H1 (cell line): ENCODE results near the gene C2CD2L. TPM values are rescaled to one million over a fixed set of nuclear protein-coding genes. Genes with fewer than 3 reads are reported as not detected.
A peak's percentile ranks its signal among the peaks of the same experiment; 100 is the strongest.

Source experiments
- CTCF ChIA-PET: fragments of 300-600 bp; sonication (Branson Sonifier 250); formaldehyde crosslinking; loops from one replicate; lab custom pipeline; 2021; ENCODE audit not compliant: partially characterized antibody; lab: Charles Lee
- POLR2A ChIA-PET: fragments of 300-600 bp; sonication (Branson Sonifier 250); formaldehyde crosslinking; loops from one replicate; lab custom pipeline; 2021; ENCODE audit warnings: inconsistent platforms; ENCODE audit not compliant: partially characterized antibody; lab: Charles Lee
- DNase-seq, 2 experiments: peaks; one replicate each; pipeline versions ENCODE4 v3.0.0 to v3.0.0-alpha.2; 2010 to 2022; ENCODE audit warnings: low spot score in 2 of 2, low read depth in 1 of 2, mixed read lengths in 1 of 2
- FAIRE-seq: peaks from 2 replicates; lab custom pipeline; 2011; peaks lifted over from hg19 to GRCh38; lab: Jason Lieb, UNC
- H2AFZ ChIP-seq: 2 replicates; pipeline ENCODE4 v1.8.1; 2012; ENCODE audit warnings: low read length, inconsistent platforms
- H2AK5ac ChIP-seq: 2 replicates; pipeline ENCODE4 v1.6.1; 2013; ENCODE audit warnings: low read depth, low read length
- H2BK120ac ChIP-seq: replicated peaks from 2 replicates; pipeline ENCODE3; 2013; ENCODE audit warnings: low read depth, low read length, inconsistent platforms
- H2BK12ac ChIP-seq: 2 replicates; pipeline ENCODE4 v1.6.1; 2013; ENCODE audit warnings: low read depth, low read length
- H2BK15ac ChIP-seq: 2 replicates; pipeline ENCODE4 v1.6.1; 2013; ENCODE audit warnings: low read length
- H2BK20ac ChIP-seq: 2 replicates; pipeline ENCODE4 v1.6.1; 2013; ENCODE audit warnings: low read length
- H2BK5ac ChIP-seq: 2 replicates; pipeline ENCODE4 v1.6.1; 2013; ENCODE audit warnings: low read depth, low read length
- H3K14ac ChIP-seq: 2 replicates; pipeline ENCODE4 v1.6.1; 2013; ENCODE audit warnings: inconsistent platforms; ENCODE audit not compliant: insufficient read length
- H3K18ac ChIP-seq: 2 replicates; pipeline ENCODE4 v1.6.1; 2013; ENCODE audit warnings: low read length; ENCODE audit errors: extremely low read depth
- H3K23ac ChIP-seq: 2 replicates; pipeline ENCODE4 v1.6.1; 2013; ENCODE audit warnings: inconsistent platforms; ENCODE audit not compliant: insufficient read length
- H3K23me2 ChIP-seq: 2 replicates; pipeline ENCODE4 v1.6.1; 2013; ENCODE audit warnings: low read depth, low read length
- H3K27ac ChIP-seq: 2 replicates; pipeline ENCODE4 v1.6.1; 2011; ENCODE audit warnings: low read depth, low read length, inconsistent platforms
- H3K27me3 ChIP-seq, 4 experiments: replicated peaks in 1 of 4; 1 replicate in 1 of 4; 2 replicates in 3 of 4; pipeline versions ENCODE4 v1.6.1 to v1.8.1; 2011 to 2013; ENCODE audit warnings: low read length in 3 of 4, mild to moderate bottlenecking in 3 of 4, inconsistent platforms in 2 of 4, mixed read lengths in 2 of 4, moderate library complexity in 1 of 4; ENCODE audit not compliant: control insufficient read depth in 3 of 4, insufficient read depth in 3 of 4; ENCODE audit errors: extremely low read depth in 1 of 4
- H3K36me3 ChIP-seq, 4 experiments: 2 replicates each; pipeline versions ENCODE4 v1.6.1 to v1.8.1; 2011 to 2013; ENCODE audit warnings: mild to moderate bottlenecking in 4 of 4, low read length in 3 of 4, moderate library complexity in 2 of 4, control low read depth in 1 of 4, inconsistent platforms in 1 of 4; ENCODE audit not compliant: insufficient read depth in 4 of 4, control insufficient read depth in 2 of 4
- H3K4ac ChIP-seq: replicated peaks from 2 replicates; pipeline ENCODE3; 2013; ENCODE audit warnings: low read length, low read depth, mixed read lengths, inconsistent platforms; ENCODE audit not compliant: insufficient read length
- H3K4me1 ChIP-seq, 4 experiments: replicated peaks in 1 of 4; 1 replicate in 1 of 4; 2 replicates in 3 of 4; pipeline versions ENCODE4 v1.6.1 to v1.8.1; 2011 to 2013; ENCODE audit warnings: low read length in 3 of 4, inconsistent platforms in 2 of 4, mixed read lengths in 1 of 4; ENCODE audit not compliant: insufficient read depth in 4 of 4, control insufficient read depth in 3 of 4
- H3K4me2 ChIP-seq, 2 experiments: 2 replicates each; pipeline versions ENCODE4 v1.6.1 to v1.8.1; 2011 to 2013; ENCODE audit warnings: low read depth in 2 of 2, low read length in 2 of 2, control low read depth in 1 of 2, inconsistent platforms in 1 of 2, mild to moderate bottlenecking in 1 of 2; ENCODE audit not compliant: insufficient read depth in 1 of 2
- H3K4me3 ChIP-seq, 4 experiments: fragments of 200-600, 300-600 bp in 1 of 4; sonication (generic), shearing (Covaris generic), sonication (Bioruptor Twin) in 1 of 4; 2 replicates each; pipeline versions ENCODE4 v1.5.1 to v1.8.1; 2011 to 2016; ENCODE audit warnings: low read length in 4 of 4, low read depth in 3 of 4, control low read depth in 2 of 4, inconsistent platforms in 2 of 4, mild to moderate bottlenecking in 2 of 4, mixed read lengths in 1 of 4, moderate library complexity in 1 of 4; ENCODE audit not compliant: insufficient read depth in 2 of 4; ENCODE audit errors: extremely low read depth in 1 of 4
- H3K56ac ChIP-seq: replicated peaks from 2 replicates; pipeline ENCODE3; 2013; ENCODE audit warnings: low read depth, mild to moderate bottlenecking, mixed read lengths, low read length, inconsistent platforms; ENCODE audit not compliant: insufficient read length
- H3K79me1 ChIP-seq: 2 replicates; pipeline ENCODE4 v1.6.1; 2013; ENCODE audit warnings: low read depth, low read length, control low read depth
- H3K79me2 ChIP-seq, 2 experiments: 2 replicates each; pipeline versions ENCODE4 v1.6.1 to v1.8.1; 2012 to 2013; ENCODE audit warnings: low read length in 2 of 2, mild to moderate bottlenecking in 2 of 2, inconsistent platforms in 1 of 2; ENCODE audit not compliant: insufficient read depth in 2 of 2, control insufficient read depth in 1 of 2
- H3K9ac ChIP-seq, 4 experiments: replicated peaks in 1 of 4; 1 replicate in 1 of 4; 2 replicates in 3 of 4; pipeline versions ENCODE4 v1.6.1 to v1.8.1; 2011 to 2013; ENCODE audit warnings: low read depth in 3 of 4, low read length in 3 of 4, control low read depth in 2 of 4, mild to moderate bottlenecking in 2 of 4, moderate library complexity in 2 of 4, inconsistent platforms in 1 of 4; ENCODE audit errors: extremely low read depth in 1 of 4
- H3K9me3 ChIP-seq, 2 experiments: 2 replicates each; pipeline versions ENCODE4 v1.6.1 to v1.8.1; 2012 to 2013; ENCODE audit warnings: mild to moderate bottlenecking in 2 of 2, moderate library complexity in 2 of 2, control low read depth in 1 of 2, inconsistent platforms in 1 of 2, low read depth in 1 of 2, low read length in 1 of 2, mixed read lengths in 1 of 2; ENCODE audit not compliant: insufficient read depth in 2 of 2
- H4K20me1 ChIP-seq, 2 experiments: replicated peaks in 1 of 2; 2 replicates each; pipeline versions ENCODE3 to v1.8.1; 2011 to 2013; ENCODE audit warnings: inconsistent platforms in 2 of 2, low read length in 2 of 2, mild to moderate bottlenecking in 1 of 2; ENCODE audit not compliant: insufficient read depth in 2 of 2, control insufficient read depth in 1 of 2
- H4K5ac ChIP-seq: 2 replicates; pipeline ENCODE4 v1.6.1; 2013; ENCODE audit warnings: low read length, low read depth, mixed read lengths, inconsistent platforms; ENCODE audit not compliant: insufficient read length
- H4K8ac ChIP-seq: 2 replicates; pipeline ENCODE4 v1.8.0; 2013; ENCODE audit warnings: mild to moderate bottlenecking, moderate library complexity, low read length, inconsistent platforms; ENCODE audit not compliant: insufficient read depth; ENCODE audit errors: extremely low read depth
- H4K91ac ChIP-seq: replicated peaks from 2 replicates; pipeline ENCODE3; 2013; ENCODE audit warnings: low read length, mixed read lengths, inconsistent platforms; ENCODE audit not compliant: insufficient read length
- BCL11A ChIP-seq, 2 experiments: IDR thresholded peaks; one replicate each; pipeline ENCODE4 v1.6.1; 2011; ENCODE audit warnings: low read depth in 2 of 2, low read length in 2 of 2, mild to moderate bottlenecking in 2 of 2
- CREB1 ChIP-seq: IDR thresholded peaks from 2 replicates; pipeline ENCODE4 v1.6.1; 2012; ENCODE audit warnings: inconsistent platforms
- WGBS, 2 experiments: shearing (Covaris generic) in 1 of 2; methylation state at CpG; one replicate each; pipeline versions ENCODE4 v1.1.6 to v1.1.7; 2013 to 2015; ENCODE audit warnings: low lambda C conversion rate in 2 of 2, mixed read lengths in 2 of 2, inconsistent platforms in 1 of 2, low coverage in 1 of 2, missing lambda C conversion rate in 1 of 2; ENCODE audit not compliant: insufficient replicate concordance in 2 of 2, insufficient coverage in 1 of 2, insufficient read length in 1 of 2; ENCODE audit errors: extremely low coverage in 1 of 2, missing lambda C conversion rate in 1 of 2; 5-methylcytosine and 5-hydroxymethylcytosine counted together
- polyA plus RNA-seq, 7 experiments: library from polyadenylated mRNA; depleted of rRNA in 3 of 7; stranded (reverse) in 5 of 7; unstranded in 2 of 7; fragments of >200 nt in 5 of 7; fragments of 200-250 nt in 2 of 7; gene quantifications; 1 replicate in 5 of 7; 2 replicates in 1 of 7; 4 replicates in 1 of 7; pipeline versions ENCODE4 v1.2.1 to v1.2.3, GENCODE V29; 2011 to 2013; ENCODE audit warnings: missing spikeins in 2 of 7, mixed read lengths in 2 of 7
- total RNA-seq: library from RNA; stranded (reverse); fragmentation: NEBNext Ultra II Directional; extraction: Animal tissue kit (Norgen Biotek cat#: 25700); gene quantifications from 2 replicates; pipeline ENCODE4 v1.2.1, GENCODE V29; 2021

Gene C2CD2L
- total and polyA plus RNA-seq, 2 of the 8 experiments (the other 6 are each of a cell fraction or from before 2014, with no cell fraction given): 2.5 to 4.0 TPM

GRCh38 chr11:119126675-119127268 lies 19.6 kb downstream of the C2CD2L start:
- POLR2A ChIA-PET: interaction anchor here (0.5 to 3.2 kb wide), 6 partner anchors 8 to 1525 kb away, joined by 3 to 19 read pairs (median 4); partner anchors contain the start of genes CBL and MCAM
- no peak for TF ChIP-seq BCL11A (IDR thresholded peaks at IDR 0.05; ENCODE audit: low read depth in 2 of 2, low read length in 2 of 2)
- no peak for TF ChIP-seq CREB1

More at GRCh38 chr11:119126675-119127268, 19.6 kb downstream of the C2CD2L start:
- H3K27ac ChIP-seq: 0 out of 2 replicates have a peak overlapping the region, but pooled peaks have one; percentile 32
- no peak overlapping the region for H4K5ac ChIP-seq
- FAIRE-seq (no peak), DNase-seq (no peak)
- H3K4me1 ChIP-seq: peaks cover 0 to 8% (median 6%) of the 10 kb centered on the region in 4 experiments; a peak in 5 of 7 replicates
- H3K27me3 ChIP-seq: no peaks in the 10 kb centered on the region
- no peak overlapping the region for H2BK120ac ChIP-seq
- 0 out of 2 replicates have a peak, but pooled peaks cover 5% of the 10 kb centered on the region for H3K23me2 ChIP-seq
- H3K56ac ChIP-seq: no peak overlapping the region
- H3K79me1 ChIP-seq: peaks cover 7% of the 10 kb centered on the region; the same call in 1 of the 2 replicates
- H2BK12ac ChIP-seq: no peak overlapping the region
- no peak overlapping the region for H2BK20ac ChIP-seq
- no peak overlapping the region for H4K8ac ChIP-seq
- H3K4me2 ChIP-seq: no peak overlapping the region
- peak overlapping the region in 1 of 4 experiments; percentile 5; a peak in 1 of 7 replicates for H3K9ac ChIP-seq
- no peak overlapping the region for H3K4me3 ChIP-seq
- H3K14ac ChIP-seq: no peak overlapping the region
- peaks cover 7 to 24% of the 10 kb centered on the region in 2 experiments for H3K79me2 ChIP-seq
- no peak overlapping the region for H2AFZ ChIP-seq
- H4K20me1 ChIP-seq: peaks cover 0 to 13% of the 10 kb centered on the region in 2 experiments
- no peak overlapping the region for H4K91ac ChIP-seq
- H3K18ac ChIP-seq: no peak overlapping the region
- 84% methylated on average over 5 of the region's 5 CpGs; no CpG with 5 or more reads in 1 of the 2 experiments for WGBS, 2 experiments
- no peak overlapping the region for H3K4ac ChIP-seq
- H2BK15ac ChIP-seq: no peak overlapping the region
- H3K23ac ChIP-seq: no peak overlapping the region
- no peak overlapping the region for H2BK5ac ChIP-seq
- peaks cover 7 to 32% (median 21%) of the 10 kb centered on the region in 4 experiments for H3K36me3 ChIP-seq
- no peaks in the 10 kb centered on the region for H3K9me3 ChIP-seq
- no peak overlapping the region for H2AK5ac ChIP-seq
- CTCF ChIA-PET: interaction anchor here (1.0 to 2.5 kb wide), 7 partner anchors 14 to 171 kb away, joined by 3 to 9 read pairs (median 3); no protein-coding TSS in a partner anchor
